COLO829 (cell line): ENCODE measurements around the gene ALOX5.
"Not testable (repeated sequence)": the region's sequence is repeated elsewhere in the genome, so short reads cannot be mapped to it uniquely, and the experiment has no call there.

Experiments used
- DNase-seq: peaks from one replicate; pipeline ENCODE4 v3.0.0; 2012; ENCODE audit warnings: low spot score

ALOX5 gene

DNA sequence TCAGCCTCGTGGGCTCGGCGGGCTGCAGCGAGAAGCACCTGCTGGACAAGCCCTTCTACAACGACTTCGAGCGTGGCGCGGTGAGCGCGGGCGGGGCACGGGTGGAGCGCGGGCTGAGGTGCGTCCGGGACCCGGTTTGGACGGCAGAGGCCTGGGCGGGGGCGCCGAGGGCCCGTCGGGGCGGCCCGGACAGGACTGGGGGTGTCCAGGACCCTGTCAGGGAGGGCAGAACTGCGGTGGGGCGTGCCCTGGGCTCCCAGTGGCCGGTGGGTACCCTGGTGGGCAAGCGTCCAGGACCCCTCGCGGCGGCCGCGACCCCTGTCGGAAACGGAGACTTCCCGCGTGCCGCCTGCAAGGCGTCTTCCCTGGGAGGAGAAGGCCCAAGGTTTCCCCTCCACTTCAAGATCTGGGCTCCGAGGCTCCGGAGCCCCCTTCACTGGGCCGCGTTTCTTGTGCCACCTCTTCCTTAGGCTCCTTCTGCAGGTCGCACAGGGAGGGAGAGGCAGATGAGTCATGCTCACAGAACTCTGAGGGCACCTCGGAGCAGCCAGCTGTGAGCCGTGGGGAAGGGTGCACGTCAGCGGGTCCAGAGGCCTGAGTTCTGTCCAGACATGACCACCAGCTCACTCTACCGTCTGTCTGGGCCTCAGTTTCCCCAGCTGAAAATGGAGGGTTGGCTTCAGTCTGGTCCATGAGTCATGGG, 485 bp downstream of the ALOX5 start:
- DNase-seq, result no peak

GRCh38 chr10:45375101-45375500, 1.1 kb downstream of the ALOX5 start:
- no peak for DNase-seq

DNA sequence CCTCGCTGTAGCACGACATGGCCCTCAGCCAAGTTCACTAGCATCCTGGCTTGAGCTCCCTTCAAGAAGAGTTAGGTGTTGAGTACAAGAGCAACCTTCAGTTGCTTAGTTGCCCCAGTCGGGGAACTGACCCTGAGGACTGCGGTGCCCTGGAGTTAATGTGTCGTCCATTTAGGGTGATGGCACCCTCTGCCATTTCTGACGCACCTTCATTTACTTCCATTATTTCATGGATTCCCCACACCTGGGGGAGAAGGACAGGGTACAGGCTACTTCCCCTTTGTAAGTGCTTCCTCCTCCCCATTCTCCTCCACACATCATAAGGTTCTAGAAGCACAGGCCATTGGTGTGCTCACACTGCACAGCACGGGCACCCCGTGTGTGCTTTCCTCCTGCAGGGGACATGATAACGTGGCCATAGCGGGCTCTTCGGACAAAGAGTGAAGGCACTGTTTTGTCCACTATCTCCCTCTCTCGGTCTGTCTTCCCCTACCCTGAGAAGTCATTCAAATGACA, 1.8 kb downstream of the ALOX5 start:
- DNase-seq, result no peak

DNA sequence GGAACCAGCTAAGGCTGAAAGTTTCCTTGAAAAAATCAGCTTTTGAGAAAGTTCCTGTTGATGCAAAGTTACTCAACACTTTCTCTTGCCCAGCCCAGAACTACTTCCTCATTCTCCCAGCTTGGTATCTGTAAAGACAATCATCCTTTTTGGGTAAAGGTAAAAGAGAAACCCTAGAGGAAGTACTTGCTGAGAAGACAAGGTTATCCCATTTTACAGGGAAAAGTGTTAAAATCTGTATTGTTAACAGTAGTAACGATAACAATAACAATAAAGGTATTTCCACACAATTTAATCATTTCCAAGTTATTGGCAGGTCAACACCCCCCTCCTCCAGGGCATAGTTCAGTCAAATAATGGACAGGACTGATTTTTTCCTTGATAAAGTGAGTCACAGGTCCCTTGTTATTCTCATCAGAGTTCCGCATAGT, 2.4 kb downstream of the ALOX5 start:
- DNase-seq, result no peak

DNA sequence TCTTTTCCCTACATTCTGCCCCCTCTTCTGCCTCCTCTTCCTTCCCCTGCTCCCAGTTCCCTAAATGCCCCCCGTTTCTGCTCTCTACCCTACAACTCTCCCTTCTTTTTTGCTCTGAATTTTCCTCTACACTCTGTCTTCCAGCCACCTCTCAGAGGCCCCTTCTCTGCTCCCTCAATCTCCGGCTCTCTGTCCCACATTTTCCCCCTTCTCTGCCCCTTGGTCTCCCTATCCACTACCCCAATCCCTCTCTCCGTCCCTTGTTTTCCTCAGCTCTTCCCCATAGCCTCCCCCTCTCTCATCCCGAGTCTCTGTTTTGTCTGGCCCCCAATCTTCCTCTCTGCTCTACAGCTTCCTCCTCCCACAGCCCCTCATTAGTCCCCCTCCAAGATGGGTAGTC, 3.3 kb downstream of the ALOX5 start:
- no peak for DNase-seq

GRCh38 chr10:45377858-45378257, 3.8 kb downstream of the ALOX5 start:
- no peak for DNase-seq

GRCh38 chr10:45378914-45379726, 5.1 kb downstream of the ALOX5 start:
- no peak for DNase-seq

DNA sequence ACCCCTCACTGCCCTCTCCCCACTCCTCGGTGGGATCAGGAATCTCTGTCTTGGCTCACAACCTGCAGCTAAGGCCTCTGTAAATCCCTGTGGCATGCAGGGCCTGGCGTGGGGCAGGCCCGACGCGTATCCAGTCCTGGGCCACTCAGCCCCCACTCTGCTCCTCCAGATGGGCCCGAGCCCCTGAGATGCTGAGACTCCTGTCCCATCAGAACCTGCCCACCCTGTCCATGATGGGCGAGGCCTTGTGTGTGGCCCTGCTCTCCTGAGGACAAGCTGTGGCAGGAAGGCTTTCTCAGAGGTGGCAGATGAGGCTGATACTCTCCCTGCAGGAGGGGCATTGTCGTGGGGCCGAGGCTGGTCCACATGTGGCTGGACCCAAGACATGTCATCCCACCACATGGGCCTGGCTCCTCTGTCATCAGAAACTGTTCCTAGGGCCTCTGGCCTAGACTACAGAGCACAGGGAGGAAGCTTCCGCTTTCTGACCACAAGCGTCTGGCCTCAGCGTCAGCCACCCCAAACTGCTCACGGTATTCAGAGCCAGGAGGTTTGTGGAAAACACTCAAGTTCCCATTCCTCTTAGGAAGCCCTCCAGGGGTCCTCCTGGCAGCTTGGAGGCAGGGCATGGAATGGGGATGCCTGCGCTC, 6.0 kb downstream of the ALOX5 start:
- no peak for DNase-seq

- no peak for DNase-seq
These were observed 7.0 kb downstream of the ALOX5 start for GRCh38 chr10:45380903-45381620.

GRCh38 chr10:45382591-45382990, 8.6 kb downstream of the ALOX5 start:
- DNase-seq, result no peak

- no peak for DNase-seq
These were observed 9.8 kb downstream of the ALOX5 start for GRCh38 chr10:45383682-45384330.

- DNase-seq, result no peak
These were observed 12.6 kb downstream of the ALOX5 start for GRCh38 chr10:45386657-45387056.

GRCh38 chr10:45387096-45387893, 13.3 kb downstream of the ALOX5 start:
- DNase-seq, result no peak

- DNase-seq, result not testable (repeated sequence)
These were observed 15.7 kb downstream of the ALOX5 start for GRCh38 chr10:45389671-45390070.

GRCh38 chr10:45391636-45392035, 17.6 kb downstream of the ALOX5 start:
- not testable (repeated sequence) for DNase-seq

DNA sequence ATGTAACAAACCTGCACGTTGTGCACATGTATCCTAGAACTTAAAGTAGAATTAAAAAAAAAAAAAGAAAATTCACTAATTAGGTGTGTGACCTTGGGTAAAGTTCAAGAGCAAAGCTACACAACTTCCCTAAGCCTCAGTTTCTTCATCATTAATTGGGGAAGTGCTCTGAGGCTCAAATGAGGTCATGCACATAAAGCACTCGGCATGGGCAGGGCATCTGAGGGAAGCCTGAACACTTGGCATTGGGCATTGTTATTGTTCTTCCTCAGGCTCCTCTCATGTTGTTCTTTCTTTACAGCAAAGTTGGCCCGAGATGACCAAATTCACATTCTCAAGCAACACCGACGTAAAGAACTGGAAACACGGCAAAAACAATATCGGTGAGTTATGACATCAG, 21.5 kb downstream of the ALOX5 start:
- no peak for DNase-seq

DNA sequence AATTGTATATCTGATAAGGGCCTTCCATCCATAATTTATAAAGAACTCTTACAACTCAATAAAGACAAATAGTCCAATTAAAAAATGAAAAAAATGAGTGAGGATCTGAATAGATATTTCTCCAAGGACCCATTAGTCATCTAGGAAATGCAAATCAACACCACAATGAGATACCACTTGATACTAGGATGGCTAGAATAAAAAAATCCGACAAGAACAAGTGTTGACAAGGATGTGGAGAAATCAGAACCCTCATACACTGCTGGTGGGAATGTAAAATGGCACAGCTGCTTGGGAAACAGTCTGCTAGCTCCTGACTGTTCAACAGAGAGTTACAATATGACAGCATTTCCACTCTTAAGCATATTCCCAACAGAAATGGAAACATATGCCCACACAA, 24.6 kb downstream of the ALOX5 start:
- no peak for DNase-seq

DNA sequence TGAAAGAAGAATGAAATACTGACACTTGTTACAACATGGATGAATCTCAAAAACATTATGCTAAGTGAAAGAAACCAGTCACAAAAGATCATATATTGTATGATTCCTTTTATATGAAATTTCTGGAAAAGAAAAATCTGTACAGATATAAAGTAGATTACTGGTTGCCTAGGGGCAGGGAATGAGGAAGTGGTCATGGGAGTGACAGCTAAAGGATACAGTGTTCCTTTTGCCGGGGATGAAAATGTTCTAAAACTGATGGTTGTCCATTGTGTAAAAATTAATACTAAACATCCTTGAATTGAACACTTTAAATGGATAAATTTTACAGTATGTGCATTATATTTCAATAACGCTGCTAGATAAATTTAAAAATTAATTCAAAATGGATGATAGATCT, 25.1 kb downstream of the ALOX5 start:
- no peak for DNase-seq

GRCh38 chr10:45403151-45403550, 29.1 kb downstream of the ALOX5 start:
- DNase-seq, result no peak

DNA sequence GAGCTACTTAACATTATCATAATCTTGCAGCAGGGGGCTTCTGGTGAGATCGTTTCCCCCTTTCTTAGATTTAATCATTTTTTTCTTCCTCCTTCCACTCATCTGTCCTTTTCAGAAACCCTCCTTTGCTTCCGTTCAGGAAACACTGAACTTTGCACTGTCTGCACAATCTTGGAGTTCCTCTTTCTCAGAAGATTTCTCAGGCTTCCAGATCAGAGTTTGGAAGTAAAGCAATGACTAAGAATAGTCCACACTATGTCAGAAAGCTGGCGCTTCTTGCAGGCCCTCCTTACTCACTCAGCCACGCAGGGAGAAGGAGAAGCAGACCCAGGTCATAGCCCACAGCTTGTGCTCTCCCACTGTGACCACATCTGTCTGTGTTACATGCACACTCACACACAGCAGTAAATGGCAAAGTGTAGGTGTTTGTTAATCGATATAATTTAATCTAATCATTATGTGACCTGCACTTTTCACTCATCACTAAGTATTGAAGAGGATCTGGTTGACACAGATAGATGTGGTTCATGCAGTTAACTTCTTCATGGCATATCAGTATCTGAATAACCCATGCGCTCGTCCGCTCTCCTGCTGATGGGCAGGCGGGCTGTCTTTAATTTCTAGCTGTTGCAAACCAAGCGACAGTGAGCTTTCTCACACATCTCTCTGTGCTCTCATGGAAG, 30.2 kb downstream of the ALOX5 start:
- no peak for DNase-seq
